KG1 (cell line): Measurements from ENCODE around the gene DSCAML1.

Experiments
- DNase-seq: peaks from one replicate; lab custom pipeline; 2025; lab: John Stamatoyannopoulos, UW

DSCAML1 gene

GRCh38 chr11:117548876-117549275, 248.1 kb downstream of the DSCAML1 start:
- no peak for DNase-seq

- no peak for DNase-seq
Measured at GRCh38 chr11:117547946-117548345, 249.1 kb downstream of the DSCAML1 start.

- DNase-seq = no peak
Measured at GRCh38 chr11:117547195-117547850, 249.7 kb downstream of the DSCAML1 start.

GRCh38 chr11:117546431-117547194, 250.4 kb downstream of the DSCAML1 start:
- no peak for DNase-seq

GRCh38 chr11:117545706-117546105, 251.3 kb downstream of the DSCAML1 start:
- no peak for DNase-seq

- DNase-seq = no peak
Measured at GRCh38 chr11:117544130-117544800, 252.8 kb downstream of the DSCAML1 start.

GRCh38 chr11:117541211-117541610, 255.8 kb downstream of the DSCAML1 start:
- no peak for DNase-seq

- no peak for DNase-seq
Measured at GRCh38 chr11:117538263-117539135, 258.5 kb downstream of the DSCAML1 start.

GRCh38 chr11:117535850-117536411, 261.1 kb downstream of the DSCAML1 start:
- no peak for DNase-seq

GRCh38 chr11:117535201-117535849, 261.7 kb downstream of the DSCAML1 start:
- no peak for DNase-seq

GRCh38 chr11:117532568-117532967, 264.4 kb downstream of the DSCAML1 start:
- no peak for DNase-seq

- DNase-seq = no peak
Measured at GRCh38 chr11:117529816-117530215, 267.2 kb downstream of the DSCAML1 start.

GRCh38 chr11:117528097-117528721, 268.8 kb downstream of the DSCAML1 start:
- no peak for DNase-seq

- no peak for DNase-seq
Measured at GRCh38 chr11:117527271-117527670, 269.7 kb downstream of the DSCAML1 start.

- DNase-seq = no peak
Measured at GRCh38 chr11:117525866-117526542, 271.0 kb downstream of the DSCAML1 start.

- DNase-seq = no peak
Measured at GRCh38 chr11:117524468-117525183, 272.4 kb downstream of the DSCAML1 start.

GRCh38 chr11:117523680-117524079, 273.3 kb downstream of the DSCAML1 start:
- no peak for DNase-seq

- DNase-seq = no peak
Measured at GRCh38 chr11:117521974-117522373, 275.0 kb downstream of the DSCAML1 start.

GRCh38 chr11:117520966-117521365, 276.1 kb downstream of the DSCAML1 start:
- DNase-seq = no peak
